ENCODE data around the gene LRRC59.

DNA sequence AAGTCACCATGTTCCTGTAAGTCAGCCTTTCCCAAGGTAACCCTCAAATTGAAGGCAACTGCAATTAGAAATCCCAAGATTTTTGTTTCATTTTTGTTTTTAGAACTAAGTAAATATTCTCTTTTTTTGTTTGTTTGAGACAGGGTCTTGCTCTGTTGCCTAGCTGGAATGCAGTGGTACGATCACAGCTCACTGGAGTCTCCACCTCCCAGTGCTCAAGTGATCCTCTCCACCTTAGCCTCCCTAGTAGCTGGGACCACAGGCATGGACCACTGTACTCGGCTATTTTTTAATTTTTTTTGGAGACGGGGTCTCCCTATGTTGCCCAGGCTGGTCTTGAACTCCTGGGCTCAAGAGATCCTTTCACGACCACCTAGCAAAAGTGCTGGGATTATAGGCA, 10.6 kb upstream of the LRRC59 start:
- TF ChIP-seq, protein P1, sequence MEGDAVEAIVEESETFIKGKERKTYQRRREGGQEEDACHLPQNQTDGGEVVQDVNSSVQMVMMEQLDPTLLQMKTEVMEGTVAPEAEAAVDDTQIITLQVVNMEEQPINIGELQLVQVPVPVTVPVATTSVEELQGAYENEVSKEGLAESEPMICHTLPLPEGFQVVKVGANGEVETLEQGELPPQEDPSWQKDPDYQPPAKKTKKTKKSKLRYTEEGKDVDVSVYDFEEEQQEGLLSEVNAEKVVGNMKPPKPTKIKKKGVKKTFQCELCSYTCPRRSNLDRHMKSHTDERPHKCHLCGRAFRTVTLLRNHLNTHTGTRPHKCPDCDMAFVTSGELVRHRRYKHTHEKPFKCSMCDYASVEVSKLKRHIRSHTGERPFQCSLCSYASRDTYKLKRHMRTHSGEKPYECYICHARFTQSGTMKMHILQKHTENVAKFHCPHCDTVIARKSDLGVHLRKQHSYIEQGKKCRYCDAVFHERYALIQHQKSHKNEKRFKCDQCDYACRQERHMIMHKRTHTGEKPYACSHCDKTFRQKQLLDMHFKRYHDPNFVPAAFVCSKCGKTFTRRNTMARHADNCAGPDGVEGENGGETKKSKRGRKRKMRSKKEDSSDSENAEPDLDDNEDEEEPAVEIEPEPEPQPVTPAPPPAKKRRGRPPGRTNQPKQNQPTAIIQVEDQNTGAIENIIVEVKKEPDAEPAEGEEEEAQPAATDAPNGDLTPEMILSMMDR (IDR thresholded peaks at IDR 0.05; ENCODE audit: insufficient read depth, low read length, poor library complexity, severe bottlenecking) = no peak
- TF ChIP-seq EZH2phosphoT487 (conservative IDR thresholded peaks at IDR 0.05; ENCODE audit: low read length) = no peak

Data from SU-DHL-6 (cell line).